Endothelial cell of umbilical vein (primary cell): ENCODE measurements around the gene WDR18. TPM values are rescaled to one million over a fixed set of nuclear protein-coding genes. Genes with fewer than 3 reads are reported as not detected.

Experiments used
- BruUV-seq: library from RNA; stranded (reverse); fragments of 400-500 nt; replicated peaks from 2 replicates; lab custom pipeline; 2021; lab: Mats Ljungman, UMichigan
- CTCF ChIA-PET: fragments of 300-600, 350-600 bp; sonication (Branson Sonifier 250); formaldehyde crosslinking; loops from one replicate; lab custom pipeline; 2021; ENCODE audit warnings: antibody characterized with exemption, inconsistent platforms; lab: Charles Lee
- POLR2A ChIA-PET: fragments of 300-600, 350-600 bp; sonication (Branson Sonifier 250); formaldehyde crosslinking; loops from one replicate; lab custom pipeline; 2021; ENCODE audit warnings: antibody characterized with exemption, inconsistent platforms; lab: Charles Lee
- DNase-seq: peaks from one replicate; pipeline ENCODE4 v3.0.0-alpha.2; 2011; ENCODE audit warnings: low read depth, low spot score
- FAIRE-seq: peaks from 2 replicates; lab custom pipeline; 2011; peaks lifted over from hg19 to GRCh38; lab: Jason Lieb, UNC
- H2AFZ ChIP-seq: 2 replicates; pipeline ENCODE4 v1.6.0; 2012; ENCODE audit warnings: low read depth, low read length, control low read depth, inconsistent platforms
- H3K27ac ChIP-seq: 2 replicates; pipeline ENCODE4 v1.5.1; 2011; ENCODE audit warnings: low read depth, mild to moderate bottlenecking, control low read depth, low read length, moderate library complexity; ENCODE audit not compliant: insufficient read depth
- H3K27me3 ChIP-seq, 2 experiments: 2 replicates each; pipeline versions ENCODE4 v1.6.0 to v1.6.1; 2011; ENCODE audit warnings: low read length in 2 of 2, mixed read lengths in 1 of 2; ENCODE audit not compliant: control insufficient read depth in 2 of 2, insufficient read depth in 2 of 2
- H3K36me3 ChIP-seq, 2 experiments: 2 replicates in 1 of 2; 3 replicates in 1 of 2; pipeline ENCODE4 v1.5.1; 2011; ENCODE audit warnings: low read length in 2 of 2, mild to moderate bottlenecking in 1 of 2, moderate library complexity in 1 of 2; ENCODE audit not compliant: control insufficient read depth in 2 of 2, insufficient read depth in 2 of 2; ENCODE audit errors: extremely low read depth in 1 of 2
- H3K4me1 ChIP-seq: 3 replicates; pipeline ENCODE4 v1.5.1; 2011; ENCODE audit warnings: mild to moderate bottlenecking, low read length; ENCODE audit not compliant: control insufficient read depth, insufficient read depth; ENCODE audit errors: extremely low read depth
- H3K4me2 ChIP-seq: 2 replicates; pipeline ENCODE4 v1.6.1; 2011; ENCODE audit warnings: low read length, control low read depth, mixed read lengths; ENCODE audit not compliant: insufficient read depth
- H3K4me3 ChIP-seq, 3 experiments: fragments of 200-600 bp in 1 of 3; sonication (generic), shearing (Covaris generic) in 1 of 3; replicated peaks in 1 of 3; 2 replicates each; pipeline ENCODE4 v1.5.1; 2011 to 2016; ENCODE audit warnings: control low read depth in 3 of 3, low read length in 3 of 3, mild to moderate bottlenecking in 2 of 3, inconsistent platforms in 1 of 3, low read depth in 1 of 3, moderate library complexity in 1 of 3; ENCODE audit not compliant: insufficient read depth in 1 of 3
- H3K79me2 ChIP-seq: 2 replicates; pipeline ENCODE4 v1.6.0; 2012; ENCODE audit warnings: low read length, inconsistent platforms; ENCODE audit not compliant: control insufficient read depth, insufficient read depth
- H3K9ac ChIP-seq: replicated peaks from 2 replicates; pipeline ENCODE3; 2011; ENCODE audit warnings: low read length, control low read depth; ENCODE audit not compliant: insufficient read depth; ENCODE audit errors: extremely low read depth
- H3K9me1 ChIP-seq: replicated peaks from 3 replicates; pipeline ENCODE4 v1.6.0; 2011; ENCODE audit warnings: mild to moderate bottlenecking, low read length; ENCODE audit not compliant: control insufficient read depth, insufficient read depth; ENCODE audit errors: extremely low read depth
- H3K9me3 ChIP-seq: replicated peaks from 2 replicates; pipeline ENCODE4 v1.5.1; 2012; ENCODE audit warnings: low read length, inconsistent platforms; ENCODE audit not compliant: control insufficient read depth, insufficient read depth
- H4K20me1 ChIP-seq: replicated peaks from 2 replicates; pipeline ENCODE3; 2011; ENCODE audit warnings: mild to moderate bottlenecking, low read length; ENCODE audit not compliant: control insufficient read depth, insufficient read depth; ENCODE audit errors: extremely low read depth
- EZH2 ChIP-seq: IDR thresholded peaks from 2 replicates; pipeline ENCODE4 v1.6.1; 2012; ENCODE audit warnings: borderline replicate concordance, low read depth, mild to moderate bottlenecking, moderate library complexity, low read length, inconsistent platforms; ENCODE audit not compliant: severe bottlenecking
- FOS ChIP-seq: IDR thresholded peaks from 2 replicates; pipeline ENCODE4 v1.6.1; 2011; ENCODE audit warnings: mild to moderate bottlenecking, low read length, moderate library complexity, borderline replicate concordance; ENCODE audit not compliant: insufficient read depth
- JUN ChIP-seq: IDR thresholded peaks from 2 replicates; pipeline ENCODE4 v1.6.1; 2011; ENCODE audit warnings: borderline replicate concordance, low read depth; ENCODE audit not compliant: insufficient read length, insufficient read depth
- MYC ChIP-seq: IDR thresholded peaks from one replicate; pipeline ENCODE4 v1.6.1; 2011; ENCODE audit warnings: mild to moderate bottlenecking, low read depth, low read length
- POLR2A ChIP-seq: IDR thresholded peaks from 2 replicates; pipeline ENCODE4 v1.6.1; 2012; ENCODE audit warnings: low read depth, mild to moderate bottlenecking, control low read depth, low read length
- dilution Hi-C: fragments of 300-500 bp; cut with MboI; formaldehyde crosslinking; loops from one replicate; pipeline ENCODE4 v1.15.0; 2019; ENCODE audit warnings: low sequenced_read_pairs; ENCODE audit not compliant: extremely low pct_ligation_motif_present
- intact Hi-C: fragments of 100-400 bp; cut with micrococcal nuclease; formaldehyde crosslinking; loops from one replicate; pipeline ENCODE4 v1.10.0; 2022
- polyA plus RNA-seq, 4 experiments: library from polyadenylated mRNA; depleted of rRNA in 3 of 4; stranded (reverse) in 3 of 4; unstranded in 1 of 4; fragments of >200 nt; gene quantifications; 2 replicates each; pipeline versions ENCODE4 v1.2.1 to v1.2.3, GENCODE V29; 2011 to 2012; ENCODE audit warnings: missing spikeins in 1 of 4
- total RNA-seq: library from RNA; stranded (reverse); gene quantifications from 2 replicates; pipeline ENCODE4 v1.2.3, GENCODE V29; 2021

Gene WDR18
- total and polyA plus RNA-seq, 2 donors (not counting 3 experiments of a cell fraction or from before 2014, with no cell fraction given): 54.8 to 102 TPM

DNA sequence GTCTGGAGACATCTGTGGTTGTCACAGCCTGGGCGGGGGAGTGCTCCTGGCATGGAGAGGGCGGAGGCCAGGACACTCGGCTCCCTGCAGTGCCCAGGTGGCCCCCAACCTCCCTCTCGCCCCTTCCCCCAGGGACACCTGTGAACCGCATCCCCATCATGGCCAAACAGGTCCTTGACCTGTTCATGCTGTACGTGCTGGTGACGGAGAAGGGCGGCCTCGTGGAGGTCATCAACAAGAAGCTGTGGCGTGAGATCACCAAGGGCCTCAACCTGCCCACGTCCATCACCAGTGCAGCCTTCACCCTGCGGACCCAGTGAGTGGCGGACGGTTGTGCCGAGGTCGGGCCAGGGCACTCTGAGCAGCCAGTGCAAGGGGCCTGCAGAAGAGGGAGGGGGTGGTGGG is 20.0 kb upstream of the WDR18 start:
- H3K9me1 ChIP-seq: no peaks in the 10 kb centered on the region
- no peak for DNase-seq
- no peaks in the 10 kb centered on the region for H4K20me1 ChIP-seq
- H3K79me2 ChIP-seq: no peaks in the 10 kb centered on the region
- TF ChIP-seq FOS (no peak), EZH2 (no peak), JUN (no peak)
- no peak overlapping the region for H3K9ac ChIP-seq
- no peaks in the 10 kb centered on the region for H3K4me1 ChIP-seq
- H2AFZ ChIP-seq: no peak overlapping the region
- no TSS peak for BruUV-seq
- ChIA-PET POLR2A (no interaction called here), CTCF (no interaction called here)
- dilution Hi-C loops (no loop called here), intact Hi-C loops (no loop called here)
- H3K36me3 ChIP-seq: peaks cover 2 to 7% of the 10 kb centered on the region in 2 experiments
- no peak overlapping the region for H3K27ac ChIP-seq
- H3K4me3 ChIP-seq: no peak overlapping the region
- no peaks in the 10 kb centered on the region for H3K9me3 ChIP-seq
- H3K27me3 ChIP-seq: no peaks in the 10 kb centered on the region
- no peak overlapping the region for H3K4me2 ChIP-seq
- FAIRE-seq: no peak

- no peak overlapping the region for H3K9ac ChIP-seq
- DNase-seq: no peak
- no peak for FAIRE-seq
- H3K27ac ChIP-seq: no peak overlapping the region
- H3K79me2 ChIP-seq: no peaks in the 10 kb centered on the region
- H3K4me1 ChIP-seq: no peaks in the 10 kb centered on the region
- ChIA-PET POLR2A (no interaction called here), CTCF (no interaction called here)
- H3K4me3 ChIP-seq: no peak overlapping the region
- BruUV-seq: no TSS peak
- H3K9me3 ChIP-seq: no peaks in the 10 kb centered on the region
- H3K27me3 ChIP-seq: no peaks in the 10 kb centered on the region
- TF ChIP-seq FOS: no peak
- no peak for TF ChIP-seq POLR2A
- TF ChIP-seq MYC: no peak
- intact Hi-C loops (no loop called here), dilution Hi-C loops (no loop called here)
- no peaks in the 10 kb centered on the region for H3K9me1 ChIP-seq
- H4K20me1 ChIP-seq: no peaks in the 10 kb centered on the region
- no peak overlapping the region for H3K4me2 ChIP-seq
- H2AFZ ChIP-seq: no peak overlapping the region
- H3K36me3 ChIP-seq: peaks cover 2 to 7% of the 10 kb centered on the region in 2 experiments
Observed at GRCh38 chr19:964761-965694, 19.1 kb upstream of the WDR18 start.
